ENCODE data around the gene DDX24. TPM values are rescaled to one million over a fixed set of nuclear protein-coding genes. Genes with fewer than 3 reads are reported as not detected.

DDX24 gene
- total RNA-seq, 4 donors from 2014 or later: 70.2 to 319 (median 87.7) TPM

DNA sequence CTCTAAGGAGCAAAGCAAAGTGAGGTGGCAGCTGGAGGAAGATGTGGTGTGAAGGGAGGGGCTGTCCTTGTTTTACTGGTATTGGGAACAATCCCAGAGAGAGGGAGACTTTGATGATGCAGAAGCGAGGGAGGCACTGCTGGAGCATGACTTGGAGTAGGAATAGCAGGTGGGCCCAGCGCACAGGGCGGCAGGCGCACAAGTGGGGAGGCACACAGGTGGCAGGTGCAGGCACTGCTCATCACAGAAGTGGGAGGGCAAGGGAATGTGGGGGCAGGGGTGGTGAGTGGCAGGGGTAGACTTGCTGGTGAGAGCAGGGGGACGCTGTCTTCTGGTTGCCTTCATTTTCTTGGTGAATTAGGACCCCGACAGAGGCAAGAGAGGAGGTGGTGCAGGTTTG, 18.0 kb upstream of the DDX24 start:
- intact Hi-C loops (cut with DNase I; ENCODE audit: low total_unique reads): no loop called here
- Histone ChIP-seq H3K4me3 (no peak overlapping the region), H3K27ac (no peak overlapping the region), H3K9me3 (no peaks in the 10 kb centered on the region), H3K36me3 (no peaks in the 10 kb centered on the region), H3K27me3 (no peaks in the 10 kb centered on the region), H3K4me1 (peaks cover 0 to 19% (median 6%) of the 10 kb centered on the region in 4 donors)
- no peak for DNase-seq
- in situ Hi-C loops (cut with MboI; ENCODE audit: low pct_ligation_motif_present in 1 of 4, low pct_unique_long_range_greater_than_20kb in 1 of 4, low sequenced_read_pairs in 3 of 4): no loop called here
- TF ChIP-seq POLR2A (IDR thresholded peaks at IDR 0.05) (no peak), EP300 (IDR thresholded peaks at IDR 0.05; ENCODE audit: low read depth) (no peak), POLR2AphosphoS5 (IDR thresholded peaks at IDR 0.05) (no peak)
- TF ChIP-seq, protein P1, sequence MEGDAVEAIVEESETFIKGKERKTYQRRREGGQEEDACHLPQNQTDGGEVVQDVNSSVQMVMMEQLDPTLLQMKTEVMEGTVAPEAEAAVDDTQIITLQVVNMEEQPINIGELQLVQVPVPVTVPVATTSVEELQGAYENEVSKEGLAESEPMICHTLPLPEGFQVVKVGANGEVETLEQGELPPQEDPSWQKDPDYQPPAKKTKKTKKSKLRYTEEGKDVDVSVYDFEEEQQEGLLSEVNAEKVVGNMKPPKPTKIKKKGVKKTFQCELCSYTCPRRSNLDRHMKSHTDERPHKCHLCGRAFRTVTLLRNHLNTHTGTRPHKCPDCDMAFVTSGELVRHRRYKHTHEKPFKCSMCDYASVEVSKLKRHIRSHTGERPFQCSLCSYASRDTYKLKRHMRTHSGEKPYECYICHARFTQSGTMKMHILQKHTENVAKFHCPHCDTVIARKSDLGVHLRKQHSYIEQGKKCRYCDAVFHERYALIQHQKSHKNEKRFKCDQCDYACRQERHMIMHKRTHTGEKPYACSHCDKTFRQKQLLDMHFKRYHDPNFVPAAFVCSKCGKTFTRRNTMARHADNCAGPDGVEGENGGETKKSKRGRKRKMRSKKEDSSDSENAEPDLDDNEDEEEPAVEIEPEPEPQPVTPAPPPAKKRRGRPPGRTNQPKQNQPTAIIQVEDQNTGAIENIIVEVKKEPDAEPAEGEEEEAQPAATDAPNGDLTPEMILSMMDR (IDR thresholded peaks at IDR 0.05): no peak
- WGBS, 2 donors (ENCODE audit: low coverage in 1 of 2): 79 to 97% methylated on average over 6 of the region's 6 CpGs

DNA sequence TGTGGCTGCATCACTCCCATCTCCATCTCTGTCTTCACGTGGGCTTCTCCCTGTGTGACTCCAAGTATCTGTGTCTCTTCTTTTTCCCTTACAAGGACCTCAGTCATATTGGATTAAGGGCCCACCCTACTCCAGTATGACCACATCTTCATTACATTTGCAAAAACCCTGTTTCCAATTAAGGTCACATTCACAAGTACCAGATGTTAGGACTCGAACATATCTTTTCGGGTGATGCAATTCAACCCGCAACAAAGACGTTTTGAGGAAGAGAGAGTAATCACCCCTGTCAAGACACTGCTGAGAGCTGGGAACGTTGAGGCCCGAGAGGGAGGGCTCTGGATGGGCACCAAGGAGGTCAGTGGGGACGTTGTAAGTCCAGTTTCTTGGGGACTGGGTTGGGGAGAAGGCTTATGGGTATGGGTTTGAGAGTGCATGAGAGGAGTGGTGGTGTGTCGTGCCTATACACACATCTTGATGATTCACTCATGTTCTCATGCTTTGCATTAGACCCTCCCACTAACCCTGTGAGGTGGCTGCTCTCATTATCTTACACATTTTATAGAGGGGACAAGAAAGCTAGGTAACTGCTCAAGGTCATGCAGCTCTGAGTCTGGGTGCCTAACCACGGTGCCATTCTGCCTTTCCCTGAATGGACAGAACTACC, 17.5 kb upstream of the DDX24 start:
- in situ Hi-C loops (cut with MboI; ENCODE audit: low pct_ligation_motif_present in 1 of 4, low pct_unique_long_range_greater_than_20kb in 1 of 4, low sequenced_read_pairs in 3 of 4): no loop called here
- WGBS, 2 donors (ENCODE audit: low coverage in 1 of 2): 78% methylated on average over 10 of the region's 10 CpGs; no CpG with 5 or more reads in 1 of the 2 donors

DNA sequence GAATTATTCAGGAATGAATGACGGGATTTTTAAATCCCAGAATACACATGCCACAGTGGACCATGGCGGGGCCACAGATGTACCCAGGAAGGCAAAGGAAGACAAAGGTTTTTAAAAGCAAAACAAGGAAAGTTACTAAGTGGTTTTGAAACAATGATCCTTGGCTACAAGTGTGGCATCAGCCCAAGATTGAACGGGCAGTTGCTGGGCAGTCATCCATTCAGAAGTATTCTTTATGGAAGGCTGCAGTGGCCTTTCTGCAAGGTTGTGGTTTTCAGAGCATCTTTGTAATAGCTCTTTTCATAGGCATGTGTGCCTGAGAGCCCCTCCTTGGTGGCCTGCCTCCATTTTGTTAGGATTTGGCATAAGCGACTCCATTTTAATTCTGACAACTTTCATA, 16.1 kb upstream of the DDX24 start:
- no peak for DNase-seq
- no peak for TF ChIP-seq POLR2AphosphoS5 (IDR thresholded peaks at IDR 0.05)
- Histone ChIP-seq H3K36me3 (no peaks in the 10 kb centered on the region), H3K4me1 (peaks cover 0 to 3% (median 0%) of the 10 kb centered on the region in 4 donors), H3K27me3 (no peaks in the 10 kb centered on the region), H3K9me3 (no peaks in the 10 kb centered on the region), H3K27ac (no peak overlapping the region), H3K4me3 (no peak overlapping the region)
- 89 to 100% methylated on average over 3 to 4 of the region's 4 CpGs for WGBS, 2 donors (ENCODE audit: low coverage in 1 of 2)
- in situ Hi-C loops (cut with MboI; ENCODE audit: low pct_ligation_motif_present in 1 of 4, low pct_unique_long_range_greater_than_20kb in 1 of 4, low sequenced_read_pairs in 3 of 4): no loop called here
- intact Hi-C loops (cut with DNase I; ENCODE audit: low total_unique reads): no loop called here

More for the DNA sequence above, 17.5 kb upstream of the DDX24 start:
- H3K9me3 ChIP-seq: no peaks in the 10 kb centered on the region
- TF ChIP-seq POLR2AphosphoS5 (IDR thresholded peaks at IDR 0.05) (no peak), POLR2A (IDR thresholded peaks at IDR 0.05) (no peak), EP300 (IDR thresholded peaks at IDR 0.05; ENCODE audit: low read depth) (no peak)
- TF ChIP-seq, protein P1 (IDR thresholded peaks at IDR 0.05): no peak
- no peaks in the 10 kb centered on the region for H3K36me3 ChIP-seq
- peaks cover 0 to 14% (median 4%) of the 10 kb centered on the region in 4 donors for H3K4me1 ChIP-seq
- DNase-seq: no peak
- H3K27ac ChIP-seq: no peak overlapping the region
- H3K27me3 ChIP-seq: no peaks in the 10 kb centered on the region
- intact Hi-C loops (cut with DNase I; ENCODE audit: low total_unique reads): no loop called here
- H3K4me3 ChIP-seq: no peak overlapping the region

DNA sequence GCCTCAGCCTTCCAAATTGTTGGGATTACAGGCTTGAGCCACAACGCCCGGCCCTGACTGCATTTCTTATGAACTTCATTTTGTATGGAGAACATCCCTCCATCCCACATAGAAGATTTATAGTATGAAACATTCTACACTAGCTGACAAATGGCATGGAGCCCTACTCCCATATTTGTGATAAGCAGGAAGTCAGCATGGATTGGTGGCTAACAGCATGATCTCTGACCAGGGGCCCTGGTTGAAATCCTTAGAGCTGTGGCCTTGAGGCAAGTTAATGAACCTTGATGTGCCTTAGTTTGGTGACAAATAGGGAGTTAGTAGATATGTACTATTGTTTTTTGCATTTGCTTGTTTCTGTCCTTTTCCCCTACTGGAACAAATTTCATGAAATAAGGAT, 12.4 kb upstream of the DDX24 start:
- TF ChIP-seq, protein P1 (IDR thresholded peaks at IDR 0.05): no peak
- TF ChIP-seq POLR2A (IDR thresholded peaks at IDR 0.05): no peak
- TF ChIP-seq POLR2AphosphoS5 (IDR thresholded peaks at IDR 0.05): no peak
- no peak for TF ChIP-seq EP300 (IDR thresholded peaks at IDR 0.05; ENCODE audit: low read depth)
- WGBS, 2 donors (ENCODE audit: low coverage in 1 of 2): 100% methylated on average over 2 of the region's 2 CpGs; no CpG with 5 or more reads in 1 of the 2 donors
- in situ Hi-C loops (cut with MboI; ENCODE audit: low pct_ligation_motif_present in 1 of 4, low pct_unique_long_range_greater_than_20kb in 1 of 4, low sequenced_read_pairs in 3 of 4) (no loop called here), intact Hi-C loops (cut with DNase I; ENCODE audit: low total_unique reads) (no loop called here)
- Histone ChIP-seq H3K27ac (no peak overlapping the region), H3K27me3 (no peaks in the 10 kb centered on the region), H3K36me3 (no peaks in the 10 kb centered on the region), H3K4me3 (no peak overlapping the region), H3K9me3 (no peaks in the 10 kb centered on the region), H3K4me1 (no peaks in the 10 kb centered on the region)
- DNase-seq: no peak

All from transverse colon (tissue), 4 donors.